Uterus (tissue), 4 donors: ENCODE measurements around the gene PREX1. TPM values are rescaled to one million over a fixed set of nuclear protein-coding genes. Genes with fewer than 3 reads are reported as not detected.

Experiments
- DNase-seq, 2 donors: peaks; one replicate each; pipeline ENCODE4 v3.0.0-alpha.2; 2019 to 2020
- H3K27ac ChIP-seq, 2 donors: fragments of 200-600 bp; sonication (generic); 1 replicate in 1 of 2; 2 replicates in 1 of 2; pipeline ENCODE4 v1.5.1; 2016 to 2018
- H3K27me3 ChIP-seq, 2 donors: fragments of 200-600 bp; sonication (generic); one replicate each; pipeline ENCODE4 v1.5.1; 2018 to 2019; ENCODE audit warnings: control low read depth in 1 of 2
- H3K36me3 ChIP-seq, 2 donors: fragments of 200-600 bp; sonication (generic); one replicate each; pipeline ENCODE4 v1.5.1; 2019; ENCODE audit warnings: control low read depth in 1 of 2
- H3K4me1 ChIP-seq, 2 donors: fragments of 200-600 bp; sonication (generic); one replicate each; pipeline ENCODE4 v1.5.1; 2018 to 2019; ENCODE audit warnings: control low read depth in 1 of 2
- H3K4me3 ChIP-seq, 2 donors: fragments of 200-600 bp; sonication (generic); 1 replicate in 1 of 2; 2 replicates in 1 of 2; pipeline ENCODE4 v1.5.1; 2018 to 2019; ENCODE audit warnings: mild to moderate bottlenecking in 1 of 2
- H3K9me3 ChIP-seq, 2 donors: fragments of 200-600 bp; sonication (generic); one replicate each; pipeline ENCODE4 v1.5.1; 2019; ENCODE audit warnings: control low read depth in 1 of 2
- CTCF ChIP-seq, 4 experiments: fragments of 200-600 bp in 2 of 4; fragments of 450-650 bp in 2 of 4; sonication (generic) in 2 of 4; IDR thresholded peaks; one replicate each; pipeline ENCODE4 v1.5.1; 2016 to 2019; ENCODE audit warnings: antibody characterized with exemption in 4 of 4, mild to moderate bottlenecking in 2 of 4, moderate library complexity in 1 of 4
- POLR2A ChIP-seq, 2 donors: fragments of 450-650 bp; IDR thresholded peaks; one replicate each; pipeline ENCODE4 v1.6.1; 2016; ENCODE audit warnings: antibody characterized with exemption in 2 of 2, mild to moderate bottlenecking in 1 of 2, moderate library complexity in 1 of 2
- intact Hi-C: fragments of 100-400 bp; cut with DNase I; formaldehyde crosslinking; loops from one replicate; pipeline ENCODE4 v1.15.1; 2023; ENCODE audit warnings: low total_unique reads
- total RNA-seq, 4 donors: library from RNA; depleted of rRNA in 3 of 4; stranded (reverse); fragments of >200 nt in 3 of 4; gene quantifications; one replicate each; pipeline versions ENCODE4 v1.1.0 to v1.2.4, GENCODE V29; 2014 to 2023
- donor health status: DM: yes; HTN: yes; CAD: no.

PREX1 gene
- total RNA-seq, 4 donors from 2014 or later: 3.6 to 19.7 (median 11.3) TPM

GRCh38 chr20:48683467-48684175, 144.2 kb downstream of the PREX1 start:
- Histone ChIP-seq H3K9me3 (no peaks in the 10 kb centered on the region), H3K27ac (peak overlapping the region; percentile 32 to 48), H3K36me3 (no peaks in the 10 kb centered on the region), H3K4me1 (peaks cover 0 to 5% of the 10 kb centered on the region in 2 donors), H3K27me3 (no peaks in the 10 kb centered on the region), H3K4me3 (no peak overlapping the region)
- TF ChIP-seq CTCF (IDR thresholded peaks at IDR 0.05): no peak
- no peak for DNase-seq
- intact Hi-C loops: no loop called here

GRCh38 chr20:48682529-48683363, 145.1 kb downstream of the PREX1 start:
- H3K4me1 ChIP-seq: peaks cover 0 to 5% of the 10 kb centered on the region in 2 donors

GRCh38 chr20:48681873-48682426, 145.8 kb downstream of the PREX1 start:
- no peaks in the 10 kb centered on the region for H3K36me3 ChIP-seq
- H3K4me1 ChIP-seq: peaks cover 0 to 5% of the 10 kb centered on the region in 2 donors
- no peaks in the 10 kb centered on the region for H3K9me3 ChIP-seq
- no peaks in the 10 kb centered on the region for H3K27me3 ChIP-seq
- TF ChIP-seq POLR2A (IDR thresholded peaks at IDR 0.05): no peak
- TF ChIP-seq CTCF (IDR thresholded peaks at IDR 0.05): no peak
- no peak for DNase-seq
- peak overlapping the region; percentile 32 to 48 for H3K27ac ChIP-seq
- intact Hi-C loops: no loop called here
- no peak overlapping the region for H3K4me3 ChIP-seq

More at GRCh38 chr20:48682529-48683363, 145.1 kb downstream of the PREX1 start:
- H3K36me3 ChIP-seq: no peaks in the 10 kb centered on the region
- peak; percentile 69 to 71 for DNase-seq
- H3K9me3 ChIP-seq: no peaks in the 10 kb centered on the region
- TF ChIP-seq POLR2A (IDR thresholded peaks at IDR 0.05): no peak
- no peak for TF ChIP-seq CTCF (IDR thresholded peaks at IDR 0.05)
- H3K27me3 ChIP-seq: no peaks in the 10 kb centered on the region
- H3K4me3 ChIP-seq: no peak overlapping the region
- intact Hi-C loops: no loop called here
- peak overlapping the region; percentile 32 to 48 for H3K27ac ChIP-seq

DNA sequence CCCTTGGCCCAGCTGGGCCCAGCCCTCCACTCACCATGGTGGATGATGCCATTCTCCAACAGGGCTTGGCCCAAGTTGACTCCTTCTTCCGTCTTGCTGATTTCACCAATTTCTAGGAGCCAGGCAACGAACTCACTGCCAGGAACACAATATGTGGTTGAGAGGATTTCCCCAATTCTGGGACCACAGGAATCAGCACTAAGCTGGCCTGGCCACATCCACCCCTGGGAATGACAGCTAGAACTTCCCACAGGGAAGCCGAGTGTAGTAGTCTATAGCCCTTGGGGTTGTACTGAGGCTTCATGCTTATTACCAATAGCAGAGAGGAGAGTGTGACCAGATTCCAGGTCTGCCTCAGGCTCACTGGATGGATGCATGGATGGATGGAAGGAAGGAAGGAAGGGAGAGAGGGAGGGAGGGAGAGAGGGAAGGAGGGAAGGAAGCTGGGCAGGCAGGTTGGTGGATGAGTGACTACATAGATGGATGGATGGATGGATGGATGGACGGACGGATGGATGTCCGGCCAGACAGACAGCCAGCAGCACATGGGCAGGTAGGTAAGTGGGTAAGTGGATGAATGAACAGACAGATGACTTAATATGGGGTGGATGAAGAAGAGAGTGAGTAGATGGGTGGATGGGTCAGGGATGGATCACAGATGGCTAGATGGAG, 146.5 kb downstream of the PREX1 start:
- H3K27me3 ChIP-seq: no peaks in the 10 kb centered on the region
- no peaks in the 10 kb centered on the region for H3K36me3 ChIP-seq
- H3K27ac ChIP-seq: no peak overlapping the region
- no peak for TF ChIP-seq CTCF (IDR thresholded peaks at IDR 0.05)
- no peak for TF ChIP-seq POLR2A (IDR thresholded peaks at IDR 0.05)
- intact Hi-C loops: no loop called here
- no peak overlapping the region for H3K4me3 ChIP-seq
- DNase-seq: no peak
- H3K4me1 ChIP-seq: peaks cover 0 to 5% of the 10 kb centered on the region in 2 donors
- H3K9me3 ChIP-seq: no peaks in the 10 kb centered on the region
